HG03159 (cell line): ENCODE measurements around the gene ARPIN.
"Not testable (repeated sequence)": the region's sequence is repeated elsewhere in the genome, so short reads cannot be mapped to it uniquely, and the experiment has no call there.

Source experiments
- ATAC-seq: cut with Tn5 transposase; IDR thresholded peaks from one replicate; pipeline ENCODE4 v1.9.1; 2021; ENCODE audit warnings: mild to moderate bottlenecking, moderate library complexity; ENCODE audit not compliant: unreplicated experiment

The ARPIN gene

GRCh38 chr15:89910891-89911626 lies 1.7 kb downstream of the ARPIN start:
- no peak for ATAC-seq

- ATAC-seq: no peak
Observed at GRCh38 chr15:89909611-89910010, 3.1 kb downstream of the ARPIN start.

- no peak for ATAC-seq
Observed at GRCh38 chr15:89908226-89908625, 4.5 kb downstream of the ARPIN start.

GRCh38 chr15:89907289-89907688 lies 5.5 kb downstream of the ARPIN start:
- no peak for ATAC-seq

GRCh38 chr15:89905846-89906378 lies 6.8 kb downstream of the ARPIN start:
- no peak for ATAC-seq

GRCh38 chr15:89904519-89904918 lies 8.2 kb downstream of the ARPIN start:
- ATAC-seq: no peak

- ATAC-seq: no peak
Observed at GRCh38 chr15:89903858-89904130, 9.0 kb downstream of the ARPIN start.

- ATAC-seq: no peak
Observed at GRCh38 chr15:89903015-89903857, 9.5 kb downstream of the ARPIN start.

GRCh38 chr15:89900849-89901248 lies 11.9 kb downstream of the ARPIN start:
- ATAC-seq: no peak

- ATAC-seq: no peak
Observed at GRCh38 chr15:89899951-89900567, 12.7 kb downstream of the ARPIN start.

- no peak for ATAC-seq
Observed at GRCh38 chr15:89899295-89899945, 13.3 kb downstream of the ARPIN start.

GRCh38 chr15:89898614-89899294 lies 14.0 kb downstream of the ARPIN start:
- ATAC-seq: peak; percentile 66

GRCh38 chr15:89898146-89898545 lies 14.6 kb downstream of the ARPIN start:
- no peak for ATAC-seq

GRCh38 chr15:89893696-89894447 lies 18.9 kb downstream of the ARPIN start, which contains the start of gene AP3S2:
AP3S2 (minus strand) TSS chr15:89893994; CDS start chr15:89893949, 45 bp downstream.
- ATAC-seq: peak; percentile 88

- no peak for ATAC-seq
Observed at GRCh38 chr15:89893027-89893426, 19.7 kb downstream of the ARPIN start.

- ATAC-seq: no peak
Observed at GRCh38 chr15:89888214-89888804, 24.4 kb downstream of the ARPIN start.

- no peak for ATAC-seq
Observed at GRCh38 chr15:89885611-89886010, 27.1 kb downstream of the ARPIN start.

GRCh38 chr15:89885179-89885578 lies 27.6 kb downstream of the ARPIN start:
- not testable (repeated sequence) for ATAC-seq

- no peak for ATAC-seq
Observed at GRCh38 chr15:89883518-89883917, 29.2 kb downstream of the ARPIN start.
